Stimulated activated CD8-positive, alpha-beta memory T cell treated with anti-CD3 and anti-CD28 coated beads, Interleukin-4, amount 100 ng/mL, for 24 hours (primary cell): Measurements from ENCODE around the gene GLI3.

Experiments
- DNase-seq: peaks from one replicate; pipeline ENCODE4 v3.0.0-alpha.2; 2020; ENCODE audit warnings: low read depth

The GLI3 gene

GRCh38 chr7:42033480-42033879 lies 203.5 kb downstream of the GLI3 start:
- DNase-seq: no peak

GRCh38 chr7:42029405-42029804 lies 207.6 kb downstream of the GLI3 start:
- DNase-seq: no peak

GRCh38 chr7:42027521-42027920 lies 209.5 kb downstream of the GLI3 start:
- no peak for DNase-seq

GRCh38 chr7:42026622-42027197 lies 210.3 kb downstream of the GLI3 start:
- DNase-seq: no peak

- no peak for DNase-seq
Observed at GRCh38 chr7:42025635-42026375, 211.2 kb downstream of the GLI3 start.

- no peak for DNase-seq
Observed at GRCh38 chr7:42024537-42024936, 212.5 kb downstream of the GLI3 start.

- no peak for DNase-seq
Observed at GRCh38 chr7:42023262-42023661, 213.7 kb downstream of the GLI3 start.

- DNase-seq: no peak
Observed at GRCh38 chr7:42022791-42023190, 214.2 kb downstream of the GLI3 start.

GRCh38 chr7:42022056-42022455 lies 215.0 kb downstream of the GLI3 start:
- DNase-seq: no peak

GRCh38 chr7:42021631-42022030 lies 215.4 kb downstream of the GLI3 start:
- no peak for DNase-seq

- DNase-seq: no peak
Observed at GRCh38 chr7:42020061-42020460, 216.9 kb downstream of the GLI3 start.

- DNase-seq: no peak
Observed at GRCh38 chr7:42017349-42017986, 219.5 kb downstream of the GLI3 start.

GRCh38 chr7:42016517-42016916 lies 220.5 kb downstream of the GLI3 start:
- no peak for DNase-seq

- peak; percentile 12 for DNase-seq
Observed at GRCh38 chr7:42014625-42015618, 222.1 kb downstream of the GLI3 start.

- no peak for DNase-seq
Observed at GRCh38 chr7:42012786-42013360, 224.1 kb downstream of the GLI3 start.

GRCh38 chr7:42012313-42012712 lies 224.7 kb downstream of the GLI3 start:
- no peak for DNase-seq

- no peak for DNase-seq
Observed at GRCh38 chr7:42011846-42012245, 225.2 kb downstream of the GLI3 start.

GRCh38 chr7:42010751-42011150 lies 226.3 kb downstream of the GLI3 start:
- DNase-seq: no peak

GRCh38 chr7:42006801-42007513 lies 230.1 kb downstream of the GLI3 start:
- DNase-seq: no peak

GRCh38 chr7:42002654-42003053 lies 234.4 kb downstream of the GLI3 start:
- no peak for DNase-seq

GRCh38 chr7:41999736-42000283 lies 237.2 kb downstream of the GLI3 start:
- DNase-seq: no peak
